B cell (primary cell): ENCODE results near the gene PML. TPM values are rescaled to one million over a fixed set of nuclear protein-coding genes. Genes with fewer than 3 reads are reported as not detected.
A peak's percentile ranks its signal among the peaks of the same experiment; 100 is the strongest.

ENCODE experiments used
- ATAC-seq: fragments of 200-7000 bp; cut with Tn5 transposase; one replicate; pipeline ENCODE4 v1.10.0; 2021; ENCODE audit warnings: low read depth, mild to moderate bottlenecking, moderate number of reproducible peaks, moderate library complexity
- CTCF ChIA-PET: fragments of 350-600 bp; sonication (Branson Sonifier 250); formaldehyde crosslinking; loops from one replicate; lab custom pipeline; 2021; ENCODE audit warnings: antibody characterized with exemption, inconsistent platforms; lab: Charles Lee
- POLR2A ChIA-PET: fragments of 350-600 bp; sonication (Branson Sonifier 250); formaldehyde crosslinking; loops from one replicate; lab custom pipeline; 2021; ENCODE audit warnings: antibody characterized with exemption; lab: Charles Lee
- DNase-seq: peaks from one replicate; pipeline ENCODE4 v3.0.0; 2013
- H2AFZ ChIP-seq: 2 replicates; pipeline ENCODE4 v1.6.1; 2012; ENCODE audit warnings: mild to moderate bottlenecking, low read depth, low read length; ENCODE audit not compliant: insufficient read depth, poor library complexity, severe bottlenecking
- H3K27ac ChIP-seq, 2 donors: 1 replicate in 1 of 2; 2 replicates in 1 of 2; pipeline ENCODE4 v1.5.1; 2012 to 2013; ENCODE audit warnings: low read length in 2 of 2, mild to moderate bottlenecking in 2 of 2, moderate library complexity in 1 of 2
- H3K27me3 ChIP-seq, 4 experiments: fragments of 200-600 bp in 1 of 4; sonication (generic) in 1 of 4; replicated peaks in 1 of 4; 1 replicate in 2 of 4; 2 replicates in 2 of 4; pipeline versions ENCODE4 v1.6.1 to v1.7.0; 2013 to 2016; ENCODE audit warnings: low read length in 3 of 4, mild to moderate bottlenecking in 2 of 4, mixed read lengths in 1 of 4, moderate library complexity in 1 of 4; ENCODE audit not compliant: insufficient read depth in 4 of 4, control insufficient read depth in 3 of 4; ENCODE audit errors: control extremely low read depth in 1 of 4
- H3K36me3 ChIP-seq, 2 experiments: replicated peaks in 1 of 2; 1 replicate in 1 of 2; 2 replicates in 1 of 2; pipeline versions ENCODE4 v1.6.1 to v1.7.1; 2013; ENCODE audit warnings: low read length in 1 of 2; ENCODE audit not compliant: insufficient read depth in 2 of 2, control insufficient read depth in 1 of 2; ENCODE audit errors: control extremely low read depth in 1 of 2, extremely low read depth in 1 of 2
- H3K4me1 ChIP-seq, 2 donors: fragments of 200-600 bp in 1 of 2; sonication (generic) in 1 of 2; 1 replicate in 1 of 2; 2 replicates in 1 of 2; pipeline versions ENCODE4 v1.5.1 to v1.6.1; 2013 to 2017; ENCODE audit warnings: low read length in 2 of 2; ENCODE audit not compliant: control insufficient read depth in 2 of 2, insufficient read depth in 2 of 2
- H3K4me2 ChIP-seq: replicated peaks from 2 replicates; pipeline ENCODE3; 2012; ENCODE audit warnings: mild to moderate bottlenecking, low read depth, low read length; ENCODE audit not compliant: poor library complexity, severe bottlenecking
- H3K4me3 ChIP-seq, 5 experiments: fragments of 200-600 bp in 1 of 5; sonication (generic) in 1 of 5; 1 replicate in 3 of 5; 2 replicates in 2 of 5; pipeline versions ENCODE4 v1.5.1 to v1.7.0; 2011 to 2016; ENCODE audit warnings: low read length in 4 of 5, mild to moderate bottlenecking in 4 of 5, low read depth in 2 of 5, control low read depth in 1 of 5, moderate library complexity in 1 of 5; ENCODE audit not compliant: insufficient read depth in 1 of 5; ENCODE audit errors: control extremely low read depth in 1 of 5, extremely low read depth in 1 of 5
- H3K79me2 ChIP-seq: fragments of 200-600 bp; sonication (generic); one replicate; pipeline ENCODE4 v1.6.0; 2016; ENCODE audit warnings: low read length; ENCODE audit not compliant: control insufficient read depth, insufficient read depth
- H3K9ac ChIP-seq: fragments of 200-600 bp; sonication (generic); 2 replicates; pipeline ENCODE4 v1.6.1; 2017; ENCODE audit warnings: mild to moderate bottlenecking, low read length, moderate library complexity
- H3K9me3 ChIP-seq, 3 donors: one replicate each; pipeline versions ENCODE4 v1.6.1 to v1.7.1; 2013; ENCODE audit warnings: low read length in 2 of 3; ENCODE audit not compliant: control insufficient read depth in 2 of 3, insufficient read depth in 1 of 3; ENCODE audit errors: control extremely low read depth in 1 of 3
- H4K20me1 ChIP-seq: 2 replicates; pipeline ENCODE4 v1.6.0; 2012; ENCODE audit warnings: mild to moderate bottlenecking, low read length; ENCODE audit not compliant: insufficient read depth, control insufficient read depth, poor library complexity, severe bottlenecking
- H3K27ac Mint-ChIP-seq: one replicate; pipeline ENCODE4 v1.8.0; 2021; ENCODE audit warnings: mixed read lengths
- H3K27me3 Mint-ChIP-seq: one replicate; pipeline ENCODE4 v1.8.0; 2021; ENCODE audit warnings: mixed read lengths
- H3K4me1 Mint-ChIP-seq: one replicate; pipeline ENCODE4 v1.8.0; 2021; ENCODE audit warnings: mixed read lengths
- H3K4me3 Mint-ChIP-seq: one replicate; pipeline ENCODE4 v1.8.0; 2021; ENCODE audit warnings: mixed read lengths
- H3K9me3 Mint-ChIP-seq: one replicate; pipeline ENCODE4 v1.8.0; 2022; ENCODE audit warnings: mixed read lengths; ENCODE audit not compliant: insufficient read depth
- EZH2 ChIP-seq: IDR thresholded peaks from 2 replicates; pipeline ENCODE4 v1.6.1; 2012; ENCODE audit warnings: borderline replicate concordance, low read depth, mild to moderate bottlenecking, moderate library complexity, low read length; ENCODE audit not compliant: insufficient read depth, poor library complexity, severe bottlenecking
- WGBS: methylation state at CpG from one replicate; pipeline ENCODE4 v1.1.5; 2013; ENCODE audit warnings: missing lambda C conversion rate; ENCODE audit not compliant: insufficient coverage; 5-methylcytosine and 5-hydroxymethylcytosine counted together
- intact Hi-C: fragments of 100-400 bp; cut with micrococcal nuclease; formaldehyde crosslinking; loops from one replicate; pipeline ENCODE4 v1.10.0; 2022
- polyA plus RNA-seq: library from polyadenylated mRNA; depleted of rRNA; stranded (reverse); fragments of >200 nt; gene quantifications from 2 replicates; pipeline ENCODE4 v1.2.3, GENCODE V29; 2012
- total RNA-seq, 2 donors: library from RNA; stranded (reverse); fragments of 120-200 nt in 1 of 2; gene quantifications; 1 replicate in 1 of 2; 2 replicates in 1 of 2; pipeline versions ENCODE4 v1.2.3 to v1.2.4, GENCODE V29; 2013 to 2022
- TF ChIP-seq, protein P1 (sequence below): fragments of 200-600 bp; IDR thresholded peaks from one replicate; pipeline ENCODE4 v1.8.0; 2022; ENCODE audit warnings: antibody characterized with exemption, mild to moderate bottlenecking

The PML gene
- total and polyA plus RNA-seq, 2 donors (not counting 1 experiment from before 2014, with no cell fraction given), result 59.2 to 66.3 TPM

DNA sequence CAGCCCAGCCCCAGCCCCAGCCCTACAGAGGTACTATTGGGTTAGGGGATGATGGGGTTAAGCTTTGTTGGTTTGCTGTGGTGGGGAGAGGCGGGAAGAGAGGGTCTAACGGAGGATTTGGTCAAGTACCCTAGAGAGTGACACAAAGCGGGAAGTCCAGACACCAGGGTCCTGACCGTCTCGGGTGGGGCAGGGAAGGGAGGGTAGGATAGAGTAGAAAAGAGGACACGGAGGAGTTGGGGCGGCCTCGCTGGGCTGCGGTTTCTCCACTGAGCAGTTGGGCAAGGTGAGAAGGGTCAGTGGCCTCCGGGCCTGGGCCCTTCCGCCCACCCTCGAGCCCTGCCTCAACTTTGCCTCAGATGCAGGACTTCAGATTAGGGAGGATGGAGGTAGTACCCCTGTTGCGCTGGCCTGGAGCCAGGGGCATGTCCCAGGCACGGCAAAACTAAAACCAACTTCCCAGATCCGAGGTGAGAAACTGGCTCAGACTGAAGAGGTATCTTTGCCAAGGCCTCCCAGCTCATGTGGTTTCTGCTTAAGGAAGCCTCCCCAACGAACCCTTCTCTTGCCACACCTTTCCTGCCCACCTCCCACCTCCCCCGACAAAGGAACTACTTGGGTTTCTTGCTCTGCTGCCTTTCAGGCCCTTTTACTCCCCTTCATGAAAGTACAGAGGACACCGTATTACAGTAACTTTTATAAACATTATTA lies 551 bp downstream of the PML start:
- peaks cover 62% of the 10 kb centered on the region for H3K4me1 Mint-ChIP-seq

More for the DNA sequence above, 551 bp downstream of the PML start:
- under 1% methylated on average over 17 of the region's 18 CpGs for WGBS
- Histone ChIP-seq H3K4me1 (peaks cover 52 to 75% of the 10 kb centered on the region in 2 donors), H2AFZ (peak overlapping the region; percentile 96), H4K20me1 (peaks cover 21% of the 10 kb centered on the region), H3K4me2 (peak overlapping the region; percentile 94), H3K27ac (peak overlapping the region; percentile 82 to 90), H3K36me3 (peaks cover 0 to 18% of the 10 kb centered on the region in 2 experiments), H3K4me3 (peak overlapping the region; percentile 36 to 96 (median 89)), H3K9ac (peak overlapping the region; percentile 91), H3K27me3 (no peaks in the 10 kb centered on the region), H3K9me3 (no peaks in the 10 kb centered on the region), H3K79me2 (peaks cover 82% of the 10 kb centered on the region)
- ATAC-seq, result no peak
- POLR2A ChIA-PET, result interaction anchor here (0.9 to 1.1 kb wide), 2 partner anchors 12 to 54 kb away, joined by 4 to 5 read pairs; no protein-coding TSS in a partner anchor
- no peaks in the 10 kb centered on the region for H3K9me3 Mint-ChIP-seq
- peak; percentile 49 for DNase-seq
- H3K27me3 Mint-ChIP-seq, result no peaks in the 10 kb centered on the region
- H3K27ac Mint-ChIP-seq, result peak overlapping the region; percentile 83
- peak overlapping the region; percentile 87 for H3K4me3 Mint-ChIP-seq
- CTCF ChIA-PET, result interaction anchor here (1.0 to 3.5 kb wide), 12 partner anchors 8 to 127 kb away, joined by 3 to 24 read pairs (median 6); no protein-coding TSS in a partner anchor
- no peak for TF ChIP-seq EZH2
- TF ChIP-seq, protein P1, sequence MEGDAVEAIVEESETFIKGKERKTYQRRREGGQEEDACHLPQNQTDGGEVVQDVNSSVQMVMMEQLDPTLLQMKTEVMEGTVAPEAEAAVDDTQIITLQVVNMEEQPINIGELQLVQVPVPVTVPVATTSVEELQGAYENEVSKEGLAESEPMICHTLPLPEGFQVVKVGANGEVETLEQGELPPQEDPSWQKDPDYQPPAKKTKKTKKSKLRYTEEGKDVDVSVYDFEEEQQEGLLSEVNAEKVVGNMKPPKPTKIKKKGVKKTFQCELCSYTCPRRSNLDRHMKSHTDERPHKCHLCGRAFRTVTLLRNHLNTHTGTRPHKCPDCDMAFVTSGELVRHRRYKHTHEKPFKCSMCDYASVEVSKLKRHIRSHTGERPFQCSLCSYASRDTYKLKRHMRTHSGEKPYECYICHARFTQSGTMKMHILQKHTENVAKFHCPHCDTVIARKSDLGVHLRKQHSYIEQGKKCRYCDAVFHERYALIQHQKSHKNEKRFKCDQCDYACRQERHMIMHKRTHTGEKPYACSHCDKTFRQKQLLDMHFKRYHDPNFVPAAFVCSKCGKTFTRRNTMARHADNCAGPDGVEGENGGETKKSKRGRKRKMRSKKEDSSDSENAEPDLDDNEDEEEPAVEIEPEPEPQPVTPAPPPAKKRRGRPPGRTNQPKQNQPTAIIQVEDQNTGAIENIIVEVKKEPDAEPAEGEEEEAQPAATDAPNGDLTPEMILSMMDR, result no peak
- intact Hi-C loops, result loop anchor here (1.0 to 10.0 kb wide), 9 partner anchors 12 to 1907 kb away; partner anchors contain the start of genes ARID3B, FBXO22, MYO9A and SENP8
